ENCODE results near the gene FAM168B.
"Not testable (repeated sequence)": the region's sequence is repeated elsewhere in the genome, so short reads cannot be mapped to it uniquely, and the experiment has no call there.

Gene FAM168B

DNA sequence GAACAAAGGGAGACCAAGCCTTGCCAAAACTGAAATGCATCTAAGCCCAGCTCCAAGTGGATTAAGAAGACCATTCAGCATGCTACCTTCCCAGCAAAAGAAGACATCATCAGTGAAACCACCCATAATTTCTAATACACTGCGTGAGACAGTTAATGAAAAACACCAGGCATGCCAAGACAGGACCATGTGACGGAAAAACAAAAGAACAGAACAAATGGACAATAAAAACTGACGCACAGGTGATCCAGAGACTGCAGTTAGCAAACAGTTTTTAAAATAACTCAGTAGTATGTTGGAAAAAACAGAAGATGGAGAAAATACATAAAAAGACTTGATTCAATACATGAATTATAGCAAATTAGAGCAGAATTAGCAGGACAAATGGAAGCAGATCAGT lies 15.3 kb downstream of the FAM168B start:
- TF ChIP-seq SPI1 (IDR thresholded peaks at IDR 0.05; ENCODE audit: low read depth, low read length) (no peak), POLR2AphosphoS5 (IDR thresholded peaks at IDR 0.05; ENCODE audit: low read depth, low read length) (no peak), TAF1 (IDR thresholded peaks at IDR 0.05; ENCODE audit: low read depth, low read length) (no peak), PAX5 (IDR thresholded peaks at IDR 0.05; ENCODE audit: insufficient read depth, low read length, severe bottlenecking) (no peak)
- DNase-seq (ENCODE audit: insufficient read length, low spot score) (no peak), FAIRE-seq (no peak)

DNA sequence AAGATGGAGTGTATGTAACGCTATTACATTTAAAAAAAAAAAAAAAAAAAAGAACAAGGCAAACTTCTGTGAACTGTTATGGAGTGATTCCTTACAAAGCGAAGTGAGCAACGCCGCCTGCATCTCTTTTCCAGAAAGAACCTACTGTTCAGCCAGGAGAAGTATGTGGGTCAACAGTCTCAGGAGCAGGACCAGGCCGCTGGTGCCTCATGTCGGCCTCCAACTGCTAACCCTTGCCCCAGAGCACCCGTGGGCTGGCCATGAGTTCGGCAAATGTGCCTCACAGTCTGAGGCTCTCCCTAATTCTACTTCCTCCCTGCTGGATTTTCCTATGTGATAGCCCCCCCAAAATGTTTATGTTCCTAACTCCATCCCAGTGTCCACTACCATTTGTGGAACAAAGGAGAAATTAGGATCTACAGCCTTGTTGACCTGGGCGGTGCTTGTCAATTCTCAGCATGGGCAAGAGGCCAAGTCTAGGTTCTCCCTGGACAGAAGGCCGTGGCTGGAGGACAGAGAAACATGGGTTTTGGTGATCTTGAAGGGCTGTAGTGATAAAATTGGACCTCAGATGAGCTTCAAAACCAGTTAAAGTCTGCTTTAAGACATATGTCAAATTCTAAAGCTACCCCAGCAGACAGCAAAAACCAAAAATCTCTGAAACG lies 15.9 kb downstream of the FAM168B start:
- no peak for FAIRE-seq
- TF ChIP-seq TAF1 (IDR thresholded peaks at IDR 0.05; ENCODE audit: low read depth, low read length) (no peak), POU2F2 (IDR thresholded peaks at IDR 0.05; ENCODE audit: low read depth, low read length) (no peak), POLR2A (IDR thresholded peaks at IDR 0.05; ENCODE audit: low read depth, low read length) (no peak), POLR2AphosphoS5 (IDR thresholded peaks at IDR 0.05; ENCODE audit: low read depth, low read length) (no peak), SPI1 (IDR thresholded peaks at IDR 0.05; ENCODE audit: low read depth, low read length) (no peak), PAX5 (IDR thresholded peaks at IDR 0.05; ENCODE audit: insufficient read depth, low read length, severe bottlenecking) (no peak)

DNA sequence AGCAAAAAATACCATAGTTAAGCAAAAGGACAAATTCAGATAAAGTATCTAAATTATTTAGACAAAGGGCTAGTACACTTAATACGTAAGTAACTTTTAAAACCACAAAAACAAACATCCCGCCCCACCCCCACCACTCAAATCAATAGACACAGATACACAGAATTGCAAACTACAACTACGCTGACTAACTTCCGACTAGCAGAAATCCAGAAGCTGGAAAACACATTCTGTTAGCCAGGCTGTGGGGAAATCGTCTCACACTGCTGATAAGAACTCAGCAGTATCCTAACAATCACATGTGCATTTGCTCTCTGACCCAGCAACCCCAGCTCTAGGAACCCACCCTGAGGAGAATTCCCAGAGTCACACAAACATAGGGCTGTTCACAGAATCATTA lies 16.6 kb downstream of the FAM168B start:
- DNase-seq (ENCODE audit: insufficient read length, low spot score) (no peak), FAIRE-seq (no peak)
- no peak for TF ChIP-seq POU2F2 (IDR thresholded peaks at IDR 0.05; ENCODE audit: low read depth, low read length)
- TF ChIP-seq PAX5 (IDR thresholded peaks at IDR 0.05; ENCODE audit: insufficient read depth, low read length, severe bottlenecking): no peak
- TF ChIP-seq POLR2AphosphoS5 (IDR thresholded peaks at IDR 0.05; ENCODE audit: low read depth, low read length): no peak
- TF ChIP-seq POLR2A (IDR thresholded peaks at IDR 0.05; ENCODE audit: low read depth, low read length): no peak
- TF ChIP-seq SPI1 (IDR thresholded peaks at IDR 0.05; ENCODE audit: low read depth, low read length): no peak
- no peak for TF ChIP-seq TAF1 (IDR thresholded peaks at IDR 0.05; ENCODE audit: low read depth, low read length)

More for the DNA sequence above, 15.9 kb downstream of the FAM168B start:
- no peak for DNase-seq (ENCODE audit: insufficient read length, low spot score)

DNA sequence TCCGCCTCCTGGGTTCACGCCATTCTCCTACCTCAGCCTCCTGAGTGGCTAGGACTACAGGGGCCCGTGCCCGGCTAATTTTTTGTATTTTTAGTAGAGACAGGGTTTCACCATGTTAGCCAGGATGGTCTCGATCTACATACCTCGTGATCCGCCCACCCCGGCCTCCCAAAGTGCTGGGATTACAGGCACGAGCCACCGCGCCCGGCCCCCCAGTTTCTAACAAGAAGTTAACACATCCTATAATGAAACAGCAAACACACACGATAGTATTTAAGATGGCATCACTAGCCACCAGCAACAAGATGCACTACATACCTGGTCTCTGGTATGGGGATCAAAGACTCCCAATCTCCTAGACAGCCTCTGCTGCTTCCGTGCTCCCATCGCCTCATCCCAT lies 17.7 kb downstream of the FAM168B start:
- FAIRE-seq; DNase-seq (ENCODE audit: insufficient read length, low spot score): not testable (repeated sequence)

DNA sequence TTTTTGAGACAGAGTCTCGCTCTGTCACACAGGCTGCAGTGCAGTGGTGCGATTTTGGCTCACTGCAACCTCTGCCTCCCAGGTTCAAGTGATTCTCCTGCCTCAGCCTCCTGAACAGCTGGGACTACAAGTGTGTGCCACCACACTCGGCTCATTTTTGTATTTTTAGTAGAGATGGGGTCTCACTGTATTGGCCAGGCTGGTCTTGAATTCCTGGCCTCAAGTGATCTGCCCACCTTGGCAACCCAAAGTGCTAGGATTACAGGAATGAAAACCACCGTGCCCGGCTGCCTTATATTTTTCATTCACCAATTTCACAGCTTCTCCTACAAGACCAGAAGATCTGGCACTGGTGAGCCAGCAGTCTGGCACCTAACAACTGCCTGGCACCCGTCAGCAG lies 25.1 kb downstream of the FAM168B start:
- not testable (repeated sequence) for FAIRE-seq; DNase-seq (ENCODE audit: insufficient read length, low spot score)

DNA sequence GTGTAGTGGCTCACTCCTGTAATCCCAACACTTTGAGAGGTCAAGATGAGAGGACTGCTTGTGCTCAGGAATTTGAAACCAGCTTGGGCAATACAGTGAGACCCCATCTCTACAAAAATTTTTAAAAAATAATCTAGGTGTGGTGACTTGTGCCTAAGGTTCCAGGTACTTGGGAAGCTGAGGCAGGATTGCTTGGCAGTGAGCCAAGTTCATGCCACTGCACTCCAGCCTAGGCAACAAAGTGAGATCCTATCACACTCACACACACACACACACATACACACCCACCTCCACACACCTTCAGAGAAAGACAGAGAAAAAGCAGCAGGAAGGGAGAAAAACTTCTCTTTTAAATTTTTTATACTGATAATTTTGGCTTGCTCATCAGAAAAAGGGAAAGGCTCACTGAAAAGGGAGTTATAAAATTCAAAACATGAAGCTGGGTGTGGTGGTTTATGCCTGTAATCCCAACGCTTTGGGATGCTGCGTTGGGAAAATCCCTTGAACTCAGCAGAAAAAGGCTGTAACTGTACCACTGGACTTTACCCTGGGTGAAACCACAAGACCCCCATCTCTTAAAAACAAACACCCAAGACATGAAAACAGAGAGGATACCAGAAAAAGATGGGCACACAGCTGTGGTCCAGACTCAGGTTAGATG lies 25.7 kb downstream of the FAM168B start:
- TF ChIP-seq POU2F2 (IDR thresholded peaks at IDR 0.05; ENCODE audit: low read depth, low read length): no peak
- TF ChIP-seq TAF1 (IDR thresholded peaks at IDR 0.05; ENCODE audit: low read depth, low read length): no peak
- no peak for TF ChIP-seq SPI1 (IDR thresholded peaks at IDR 0.05; ENCODE audit: low read depth, low read length)
- no peak for TF ChIP-seq POLR2AphosphoS5 (IDR thresholded peaks at IDR 0.05; ENCODE audit: low read depth, low read length)
- TF ChIP-seq POLR2A (IDR thresholded peaks at IDR 0.05; ENCODE audit: low read depth, low read length): no peak
- no peak for TF ChIP-seq PAX5 (IDR thresholded peaks at IDR 0.05; ENCODE audit: insufficient read depth, low read length, severe bottlenecking)
- DNase-seq (ENCODE audit: insufficient read length, low spot score) (no peak), FAIRE-seq (no peak)

DNA sequence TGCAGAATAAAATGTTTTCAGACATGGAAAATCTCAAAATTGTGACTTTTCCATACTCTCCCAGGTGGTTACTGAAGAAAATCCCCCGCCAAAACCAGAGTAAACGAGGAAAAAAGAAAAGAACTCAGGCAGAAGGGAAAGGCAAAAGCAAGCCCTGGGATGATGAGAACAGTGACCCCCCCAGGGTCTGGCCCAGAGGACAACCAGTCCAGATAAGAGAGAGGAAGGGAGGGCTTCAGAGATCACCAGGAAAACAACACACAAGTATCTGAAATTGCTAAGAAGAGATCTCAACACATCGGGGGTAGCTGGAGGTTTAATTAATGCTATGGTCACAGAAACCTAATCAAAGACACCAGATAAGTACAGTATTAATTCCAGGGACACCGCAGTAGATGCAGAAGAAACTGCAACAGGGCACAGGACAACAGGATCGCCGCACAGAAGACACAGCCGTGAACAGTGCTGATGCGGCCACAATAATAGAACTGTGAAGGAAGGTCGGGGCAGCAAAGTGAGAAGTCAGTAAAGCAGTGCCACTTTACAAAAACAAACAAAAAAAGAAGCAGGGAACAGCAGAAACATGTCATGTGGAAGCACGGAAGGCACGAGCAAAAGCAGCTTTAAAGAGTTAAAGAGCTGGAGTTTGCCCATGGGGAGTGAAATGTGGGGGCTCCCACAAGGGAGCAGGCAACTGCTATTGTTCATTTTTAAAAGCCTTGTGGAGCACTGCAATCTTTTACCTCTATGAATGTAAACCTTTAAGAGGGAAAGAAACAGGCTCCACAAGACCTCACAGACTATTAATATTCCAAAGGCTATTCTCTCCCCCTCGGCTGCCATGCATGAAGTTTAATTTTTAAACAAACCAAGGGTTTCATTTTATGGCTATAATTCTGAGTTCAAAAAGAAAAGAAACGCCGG lies 28.4 kb downstream of the FAM168B start:
- FAIRE-seq: no peak
- DNase-seq (ENCODE audit: insufficient read length, low spot score): no peak
- TF ChIP-seq TAF1 (IDR thresholded peaks at IDR 0.05; ENCODE audit: low read depth, low read length): no peak
- no peak for TF ChIP-seq POLR2AphosphoS5 (IDR thresholded peaks at IDR 0.05; ENCODE audit: low read depth, low read length)
- no peak for TF ChIP-seq POLR2A (IDR thresholded peaks at IDR 0.05; ENCODE audit: low read depth, low read length)
- TF ChIP-seq SPI1 (IDR thresholded peaks at IDR 0.05; ENCODE audit: low read depth, low read length): no peak
- no peak for TF ChIP-seq POU2F2 (IDR thresholded peaks at IDR 0.05; ENCODE audit: low read depth, low read length)
- no peak for TF ChIP-seq PAX5 (IDR thresholded peaks at IDR 0.05; ENCODE audit: insufficient read depth, low read length, severe bottlenecking)

DNA sequence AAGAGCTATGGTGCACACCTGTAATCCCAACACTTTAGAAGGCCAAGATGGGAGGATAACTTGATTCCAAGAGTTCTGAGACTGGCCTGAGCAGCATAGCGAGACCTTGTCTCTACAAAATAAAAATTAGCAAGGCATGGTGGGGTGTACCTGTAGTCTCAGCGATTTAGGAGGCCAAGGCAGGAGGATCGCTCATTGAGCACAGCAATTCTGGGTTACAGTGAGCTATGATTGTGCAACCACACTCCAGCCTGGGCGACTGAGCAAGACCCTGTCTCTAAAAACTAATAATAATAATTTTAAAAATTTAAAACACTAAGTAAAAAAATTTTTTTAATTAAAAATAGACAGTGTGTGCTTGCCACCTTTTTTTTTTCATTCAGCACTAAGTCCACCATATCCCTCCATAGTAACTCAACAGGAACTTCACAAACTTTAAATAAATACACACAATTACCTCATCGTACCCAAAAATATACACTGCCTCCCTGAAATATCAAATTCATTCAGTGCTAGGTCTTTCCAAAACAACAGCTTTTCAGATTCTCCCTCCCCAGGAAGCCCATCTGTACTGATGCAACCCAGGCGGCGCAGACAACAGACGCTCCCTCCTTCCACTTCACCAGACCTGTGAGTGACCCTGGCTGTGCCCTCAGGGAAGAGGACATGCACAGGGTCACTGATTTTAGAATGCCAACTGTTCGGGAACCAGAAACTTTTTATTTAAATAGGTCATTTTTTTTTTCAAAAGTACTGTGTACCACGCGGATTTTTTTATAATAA lies 29.6 kb downstream of the FAM168B start:
- no peak for FAIRE-seq
- TF ChIP-seq PAX5 (IDR thresholded peaks at IDR 0.05; ENCODE audit: insufficient read depth, low read length, severe bottlenecking): no peak
- no peak for TF ChIP-seq POU2F2 (IDR thresholded peaks at IDR 0.05; ENCODE audit: low read depth, low read length)
- no peak for TF ChIP-seq POLR2AphosphoS5 (IDR thresholded peaks at IDR 0.05; ENCODE audit: low read depth, low read length)
- no peak for TF ChIP-seq POLR2A (IDR thresholded peaks at IDR 0.05; ENCODE audit: low read depth, low read length)
- no peak for TF ChIP-seq TAF1 (IDR thresholded peaks at IDR 0.05; ENCODE audit: low read depth, low read length)
- no peak for TF ChIP-seq SPI1 (IDR thresholded peaks at IDR 0.05; ENCODE audit: low read depth, low read length)
- DNase-seq (ENCODE audit: insufficient read length, low spot score): no peak

DNA sequence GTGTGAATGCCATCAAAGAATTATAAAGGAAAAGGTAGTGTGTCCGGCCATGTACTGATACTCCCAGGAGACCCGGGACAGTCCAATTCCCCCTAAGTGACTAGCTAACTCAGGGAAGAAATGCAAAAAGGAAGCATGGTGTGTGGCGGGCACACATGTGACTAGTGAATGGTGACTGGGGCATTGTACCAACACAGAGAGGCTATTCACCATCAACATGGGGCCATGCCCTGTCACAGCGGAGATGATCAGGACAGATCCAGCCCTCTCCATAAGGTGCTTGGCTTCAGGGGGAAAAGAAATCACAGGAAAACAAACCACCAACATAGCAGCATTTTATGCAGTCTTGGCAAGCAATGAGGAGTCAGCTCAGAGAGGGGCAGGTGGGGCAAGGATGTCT lies 34.3 kb downstream of the FAM168B start:
- no peak for FAIRE-seq
- no peak for TF ChIP-seq TAF1 (IDR thresholded peaks at IDR 0.05; ENCODE audit: low read depth, low read length)
- TF ChIP-seq POLR2AphosphoS5 (IDR thresholded peaks at IDR 0.05; ENCODE audit: low read depth, low read length): no peak
- no peak for TF ChIP-seq PAX5 (IDR thresholded peaks at IDR 0.05; ENCODE audit: insufficient read depth, low read length, severe bottlenecking)
- no peak for TF ChIP-seq SPI1 (IDR thresholded peaks at IDR 0.05; ENCODE audit: low read depth, low read length)
- TF ChIP-seq POU2F2 (IDR thresholded peaks at IDR 0.05; ENCODE audit: low read depth, low read length): no peak
- TF ChIP-seq POLR2A (IDR thresholded peaks at IDR 0.05; ENCODE audit: low read depth, low read length): no peak
- DNase-seq (ENCODE audit: insufficient read length, low spot score): no peak
